Activated naive CD4-positive, alpha-beta T cell treated with Interleukin-2 at 50 U/mL for 16 hours (primary cell): ENCODE data around the gene NEUROG1.
"Not testable (repeated sequence)": the region's sequence is repeated elsewhere in the genome, so short reads cannot be mapped to it uniquely, and the experiment has no call there.

Experiments used
- DNase-seq: peaks from one replicate; pipeline ENCODE4 v3.0.0-alpha.2; 2020

NEUROG1 gene

DNA sequence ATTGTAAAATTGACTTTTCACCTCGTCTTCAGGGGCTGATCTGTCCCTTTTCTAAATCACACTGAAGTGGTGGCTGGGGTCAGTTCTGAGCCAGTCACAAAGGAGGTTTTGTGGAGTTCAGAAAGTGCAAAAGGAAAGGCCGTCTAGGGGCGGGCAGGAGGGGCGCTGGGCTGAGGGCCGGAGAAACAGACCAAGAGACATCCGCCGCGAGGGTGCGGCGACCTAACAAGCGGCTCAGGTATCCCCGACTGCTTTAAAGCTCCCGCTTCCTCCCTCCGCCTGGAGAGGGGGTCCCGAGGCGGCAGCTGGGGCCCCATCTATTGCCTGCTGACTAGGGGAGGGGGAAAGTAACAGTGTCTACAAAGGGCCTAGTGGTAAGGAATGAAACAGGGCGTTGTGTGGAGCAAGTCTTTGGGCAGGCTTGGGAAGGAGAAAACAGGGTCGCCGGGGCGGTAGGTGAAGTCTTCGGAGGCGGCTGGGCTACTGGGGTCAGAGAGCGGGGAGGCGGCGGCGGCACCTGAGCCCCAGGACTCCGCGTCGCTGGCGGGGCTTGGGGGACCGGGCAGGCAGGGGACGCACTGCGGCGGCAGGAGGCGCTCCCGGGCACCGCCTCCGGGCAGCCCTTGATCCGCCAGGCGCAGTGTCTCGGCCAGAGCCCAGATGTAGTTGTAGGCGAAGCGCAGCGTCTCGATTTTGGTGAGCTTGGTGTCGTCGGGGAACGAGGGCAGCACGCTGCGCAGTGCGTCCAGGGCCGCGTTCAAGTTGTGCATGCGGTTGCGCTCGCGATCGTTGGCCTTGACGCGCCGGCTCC, 950 bp downstream of the NEUROG1 start:
- no peak for DNase-seq

DNA sequence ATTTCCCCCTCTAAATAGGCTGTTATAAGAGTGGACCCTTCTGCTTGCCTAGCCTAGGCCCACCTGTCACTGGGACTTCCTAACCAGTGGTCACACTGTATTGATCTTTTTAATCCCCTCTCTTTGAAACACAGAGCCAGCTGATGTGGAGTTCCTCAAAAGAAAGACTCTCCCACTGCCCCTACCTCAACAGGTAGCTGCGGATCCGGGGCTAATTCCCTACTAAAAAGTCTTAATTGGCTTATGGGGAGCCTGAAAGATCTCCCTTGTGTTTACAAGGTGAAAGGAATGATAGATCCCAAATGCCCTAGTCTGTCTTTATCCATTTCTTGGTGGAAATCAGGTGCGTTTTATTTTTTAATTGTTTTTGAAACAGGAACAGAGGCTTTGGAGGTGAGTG, 2.0 kb downstream of the NEUROG1 start:
- DNase-seq: no peak

DNA sequence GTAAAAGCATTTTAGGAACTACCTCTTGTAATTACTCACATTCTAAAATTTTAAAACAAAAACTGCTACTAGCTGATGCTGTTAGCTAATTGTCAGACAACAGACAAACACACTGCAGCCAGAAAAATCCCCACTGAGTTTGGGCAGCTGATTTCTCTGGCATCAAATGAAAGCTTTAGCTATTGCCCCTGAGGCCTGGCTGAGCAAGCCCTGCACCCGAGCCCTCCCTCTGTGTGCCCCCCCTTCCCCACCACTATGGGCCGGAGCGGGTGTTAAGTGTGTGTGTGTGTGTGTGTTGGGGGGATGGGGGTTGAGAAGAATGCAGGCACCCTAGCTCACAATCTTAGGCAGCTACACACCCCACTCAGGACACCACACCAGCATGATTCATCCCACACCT, 2.4 kb downstream of the NEUROG1 start:
- DNase-seq: no peak

DNA sequence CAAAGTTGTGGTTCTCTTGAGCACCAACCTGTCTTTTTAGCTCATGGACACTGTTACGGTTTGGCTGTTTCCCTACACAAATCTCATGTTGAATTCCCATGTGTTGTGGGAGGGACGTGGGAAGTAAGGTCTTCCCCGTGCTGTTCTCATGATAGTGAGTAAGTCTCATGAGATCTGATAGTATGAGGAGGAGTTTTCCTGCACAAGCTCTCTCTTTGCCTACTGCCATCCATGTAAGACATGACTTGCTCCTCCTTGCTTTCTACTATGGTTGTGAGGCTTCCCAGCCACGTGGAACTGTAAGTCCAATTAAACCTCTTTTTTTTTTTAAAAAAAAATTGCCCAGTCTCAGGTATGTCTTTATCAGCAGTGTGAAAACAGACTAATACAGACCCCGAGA, 6.2 kb downstream of the NEUROG1 start:
- DNase-seq: not testable (repeated sequence)

DNA sequence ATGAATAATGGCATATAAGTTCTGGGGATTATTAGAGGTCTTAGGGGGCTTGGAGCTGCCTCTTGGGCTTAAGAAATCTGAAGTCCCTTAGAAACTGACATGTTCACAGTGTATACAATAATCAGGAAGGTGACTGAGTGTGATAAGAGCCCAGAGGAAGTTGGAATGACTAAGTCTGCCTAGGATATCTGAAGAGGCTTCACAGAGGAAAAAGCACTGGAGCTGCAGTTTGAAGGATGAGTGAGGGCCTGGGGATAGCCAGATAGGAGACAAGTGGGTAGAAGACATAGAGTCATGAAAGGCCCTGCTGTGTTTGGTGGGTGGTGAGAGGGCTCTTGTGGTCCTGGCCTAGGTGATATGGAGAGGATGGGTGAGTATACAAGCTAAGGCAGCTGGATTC, 8.8 kb downstream of the NEUROG1 start:
- DNase-seq: no peak

DNA sequence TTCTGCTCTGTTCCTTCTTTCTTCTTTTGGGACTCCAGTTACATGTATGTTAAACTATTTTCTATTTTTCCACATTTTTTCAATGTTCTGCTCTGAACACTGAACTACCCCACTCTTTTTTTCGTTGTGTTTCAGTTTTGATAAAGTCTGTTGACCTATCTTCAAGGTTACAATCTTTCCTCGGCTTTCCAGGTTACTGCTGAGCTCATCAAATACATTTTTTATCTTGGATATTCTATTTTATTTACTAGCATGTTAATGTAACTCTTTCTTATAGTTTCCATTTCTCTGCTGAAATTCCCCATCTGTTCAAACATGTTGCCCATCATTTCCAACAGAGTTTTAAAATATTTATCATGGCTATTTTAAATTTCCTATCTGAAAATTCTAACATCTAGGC, 13.8 kb downstream of the NEUROG1 start:
- no peak for DNase-seq

DNA sequence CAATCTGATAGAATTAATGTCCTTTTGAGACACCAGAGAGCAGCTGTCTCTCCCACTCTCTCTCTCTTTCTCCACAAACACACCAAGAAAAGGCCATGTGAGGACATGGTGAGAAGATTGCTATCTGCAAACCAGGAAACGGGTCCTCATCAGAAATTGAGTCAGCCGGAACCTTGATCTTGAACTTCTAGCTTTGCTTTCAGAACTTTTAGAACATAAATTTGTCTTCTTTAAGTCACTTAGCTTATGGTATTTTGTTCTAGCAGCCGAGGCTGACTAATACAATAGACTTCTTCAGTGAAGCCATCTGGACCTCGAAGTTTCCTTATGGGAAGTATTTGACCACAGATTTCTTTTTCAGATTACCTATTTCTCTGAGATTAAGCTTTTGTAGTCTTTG, 18.1 kb downstream of the NEUROG1 start:
- DNase-seq: no peak

DNA sequence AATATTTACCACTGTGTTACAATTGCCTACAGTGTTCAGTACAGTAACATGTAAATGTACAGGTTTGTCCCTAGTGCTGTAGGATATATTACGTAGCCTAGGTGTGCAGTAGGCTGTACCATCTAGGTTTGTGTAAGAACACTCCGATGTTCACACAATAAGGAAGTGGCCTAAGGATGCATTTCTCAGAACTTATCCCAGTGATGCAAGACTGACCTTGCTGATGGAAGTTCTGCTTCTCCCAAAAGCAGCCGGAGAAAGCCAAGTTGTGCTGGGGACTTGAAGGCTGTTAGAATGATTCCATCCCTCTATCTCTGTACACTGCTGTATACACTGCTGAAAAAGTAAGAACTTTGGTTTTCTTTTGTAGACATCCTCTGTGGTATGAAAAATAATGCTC, 21.6 kb downstream of the NEUROG1 start:
- no peak for DNase-seq

DNA sequence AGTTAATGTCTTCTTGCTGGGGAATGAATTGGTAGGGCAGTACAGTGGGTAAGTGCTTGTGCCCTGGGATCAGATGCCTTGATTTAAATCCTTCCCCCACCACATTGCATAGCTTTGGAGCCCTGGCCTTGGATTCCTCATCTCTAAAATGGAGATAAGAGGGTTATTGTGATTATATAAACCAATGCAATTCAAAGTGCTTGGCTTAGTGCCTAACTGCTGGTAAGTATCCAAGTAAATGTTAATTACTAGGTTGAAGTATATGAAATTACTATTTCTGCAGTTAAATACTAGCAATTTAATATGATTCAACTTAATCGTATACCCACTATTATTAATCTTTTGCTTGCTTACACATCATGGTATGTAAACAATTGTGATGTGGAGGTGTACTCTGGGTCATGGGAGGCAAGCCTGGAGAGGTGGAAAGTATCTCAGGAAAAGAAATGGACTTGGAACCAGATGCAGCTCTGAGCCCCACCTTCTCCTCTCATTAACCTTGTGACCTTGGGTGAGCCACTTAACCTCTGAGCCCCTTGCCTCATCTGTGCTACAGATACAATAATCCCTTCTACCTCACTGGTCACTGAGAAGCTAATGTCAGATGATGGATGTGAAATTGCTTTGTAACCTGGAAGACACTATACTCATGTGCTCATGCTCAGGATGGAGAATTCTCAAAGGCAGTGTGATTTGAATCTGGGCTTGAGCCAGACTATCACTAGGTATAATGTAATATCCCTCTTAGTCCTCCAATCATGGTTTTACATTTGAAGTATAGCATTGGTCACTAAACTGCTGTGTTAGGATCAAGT, 23.8 kb downstream of the NEUROG1 start:
- no peak for DNase-seq

DNA sequence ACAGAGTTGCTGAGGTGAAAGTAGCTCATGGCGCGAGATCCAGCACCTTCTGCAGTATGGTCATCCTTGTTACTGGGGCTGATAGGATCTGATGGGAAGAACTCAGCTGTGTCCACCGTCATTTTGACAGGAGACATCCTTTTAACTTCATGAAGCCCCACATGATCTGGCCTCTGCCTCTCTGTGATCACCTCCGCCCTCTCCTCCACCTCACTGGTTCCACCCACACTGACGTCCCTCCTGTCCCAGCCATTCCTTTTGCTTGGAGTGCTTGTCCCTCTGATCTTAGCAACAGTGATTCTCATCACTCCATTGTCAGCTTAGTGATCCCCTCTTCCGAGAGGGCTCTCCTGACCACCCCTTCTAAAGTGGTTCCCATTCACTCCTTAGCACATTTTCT, 25.8 kb downstream of the NEUROG1 start:
- DNase-seq: no peak

DNA sequence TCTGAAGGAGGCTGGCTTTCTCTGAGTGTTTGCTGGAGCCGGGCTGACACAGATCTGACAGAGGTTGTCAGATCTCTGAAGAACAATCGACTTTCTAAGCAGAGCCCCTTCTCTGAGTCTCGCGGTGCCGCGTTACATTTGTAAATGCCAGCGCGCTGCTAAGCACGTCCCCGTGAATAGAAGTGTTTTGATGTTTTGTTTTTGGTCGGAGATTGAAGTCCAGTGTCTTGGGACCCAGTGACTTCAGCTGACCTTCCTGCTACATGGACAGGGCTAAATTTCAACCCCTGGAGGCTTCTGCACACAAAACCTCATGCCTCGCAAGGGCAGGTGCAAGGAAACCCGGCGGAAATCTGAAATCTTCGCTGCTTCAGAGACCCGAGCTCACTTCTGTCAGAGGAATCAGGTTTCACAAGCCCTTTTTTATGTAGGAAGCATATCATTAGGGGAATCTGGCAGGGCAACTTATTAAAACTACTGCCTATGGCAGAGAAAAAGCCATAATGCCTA, 27.2 kb downstream of the NEUROG1 start:
- DNase-seq: no peak

DNA sequence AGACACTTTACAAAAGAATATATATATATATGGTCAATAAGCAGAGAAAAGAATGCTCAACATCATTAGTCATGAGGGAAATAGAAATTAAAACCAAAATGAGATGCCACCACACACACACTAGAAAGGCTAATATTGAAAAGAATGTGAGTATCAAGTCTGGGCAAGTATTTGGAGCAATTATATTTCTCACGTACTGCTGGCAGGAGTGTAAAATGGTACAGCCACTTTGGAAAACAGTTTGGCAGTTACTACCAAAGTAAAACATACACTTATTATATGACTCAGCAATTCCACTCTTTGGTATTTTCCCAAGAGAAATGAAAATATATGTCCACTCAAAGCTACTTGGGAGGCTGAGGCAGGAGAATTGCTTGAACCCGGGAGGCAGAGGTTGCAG, 29.8 kb downstream of the NEUROG1 start:
- no peak for DNase-seq

DNA sequence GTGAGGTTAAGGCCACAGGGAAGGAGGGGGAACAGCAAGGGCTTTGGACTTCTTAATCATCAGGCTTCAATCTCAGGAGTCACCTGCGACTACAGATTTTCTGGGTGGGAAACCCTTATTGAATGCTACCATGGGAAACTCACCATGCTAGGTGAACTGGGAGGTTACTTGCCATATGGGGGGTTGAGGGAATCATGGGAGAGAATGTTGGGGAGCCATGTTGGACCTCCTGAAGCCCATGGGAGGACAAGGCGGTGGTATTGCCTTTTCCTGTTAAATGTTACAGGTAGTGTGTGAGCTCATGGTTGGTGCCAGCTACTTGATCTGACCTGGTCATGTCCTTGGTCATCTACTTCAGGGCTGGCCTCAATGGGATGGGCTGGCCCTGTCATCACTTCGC, 31.4 kb downstream of the NEUROG1 start:
- no peak for DNase-seq

DNA sequence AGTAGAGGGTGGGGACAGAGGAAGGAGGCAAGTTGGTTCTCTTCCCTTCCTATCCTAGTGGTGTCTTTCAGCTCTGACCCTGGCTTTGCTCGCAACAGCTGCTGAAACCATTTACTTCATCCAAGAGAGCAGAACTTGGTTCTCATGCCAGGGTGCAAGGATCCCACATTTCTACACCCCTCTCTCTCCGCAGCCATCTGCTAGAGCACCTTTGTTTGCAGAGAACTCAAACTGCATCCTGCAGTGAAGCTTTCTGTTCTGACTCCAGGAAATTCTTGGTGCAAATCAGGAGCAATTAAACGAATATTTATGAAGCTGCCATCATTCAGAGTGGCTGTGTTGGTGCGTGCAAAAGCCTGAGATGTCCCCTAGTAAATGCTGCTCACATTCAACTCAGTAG, 31.9 kb downstream of the NEUROG1 start:
- no peak for DNase-seq

DNA sequence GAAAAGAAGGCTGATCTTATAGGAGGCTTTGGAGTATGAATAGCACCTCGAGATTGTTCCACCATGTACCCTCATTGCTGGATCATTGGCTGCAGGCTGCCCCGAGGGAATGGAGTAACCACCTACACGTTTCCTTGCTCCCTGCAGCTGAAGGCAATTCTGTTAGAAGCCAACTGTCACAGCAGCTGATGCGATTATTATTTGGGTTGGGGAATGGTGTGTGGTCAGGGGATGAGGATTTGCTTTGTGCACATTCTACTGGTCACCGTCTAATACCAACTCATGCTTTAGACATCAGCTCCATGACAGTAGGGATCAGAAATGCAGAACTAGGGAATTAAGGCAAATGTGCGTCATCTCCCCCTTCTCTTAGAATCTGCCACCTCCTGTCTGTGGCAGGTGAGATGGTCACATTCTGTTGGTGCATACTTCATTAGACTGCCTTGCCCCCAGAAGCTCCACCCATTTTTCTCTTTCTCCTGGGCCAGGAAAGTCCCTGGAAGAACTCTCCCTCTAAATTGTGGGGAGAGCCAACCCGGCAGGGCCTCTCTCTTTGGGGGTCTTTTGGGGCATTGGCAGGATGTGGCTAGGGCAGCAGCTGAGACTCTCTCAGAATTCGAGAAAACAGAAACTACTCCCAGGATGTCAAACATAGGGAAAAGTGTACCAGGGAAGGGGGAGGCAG, 32.8 kb downstream of the NEUROG1 start:
- no peak for DNase-seq

DNA sequence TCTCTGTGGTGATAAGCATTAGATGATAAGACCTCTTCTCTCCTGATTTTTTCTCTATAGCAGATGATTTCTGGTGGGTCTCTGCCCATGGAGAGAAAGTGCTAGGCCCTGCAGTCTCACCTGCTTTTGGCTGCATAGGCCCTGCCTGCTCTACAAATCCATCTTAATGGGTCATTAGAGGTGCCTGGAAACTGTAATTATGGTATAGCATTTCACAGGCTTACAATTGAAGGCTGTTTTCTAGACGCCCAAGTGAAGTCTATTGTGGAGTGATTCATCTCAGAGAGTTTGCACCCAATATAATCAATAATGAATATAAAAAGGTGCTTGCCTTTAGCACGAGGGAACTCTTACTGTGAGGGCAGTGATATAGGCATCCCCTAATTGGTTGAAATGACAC, 33.8 kb downstream of the NEUROG1 start:
- no peak for DNase-seq

DNA sequence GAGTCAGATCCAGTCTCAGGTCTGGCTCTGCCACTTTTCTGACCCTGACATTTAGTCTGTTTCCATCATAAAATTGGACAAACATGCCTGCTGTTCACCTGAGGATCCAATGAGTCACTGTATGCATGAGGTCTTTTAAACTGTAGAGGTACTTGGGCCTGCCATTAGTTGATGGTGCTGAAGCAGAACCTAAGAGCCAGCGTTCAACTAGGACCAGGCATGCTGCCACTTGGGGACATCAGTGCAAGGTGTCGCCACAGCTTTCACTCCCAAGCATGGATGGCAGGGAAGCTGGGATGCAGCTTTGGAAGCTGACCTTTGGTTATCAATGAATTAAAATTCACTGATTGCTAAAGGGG, 37.1 kb downstream of the NEUROG1 start:
- DNase-seq: no peak

DNA sequence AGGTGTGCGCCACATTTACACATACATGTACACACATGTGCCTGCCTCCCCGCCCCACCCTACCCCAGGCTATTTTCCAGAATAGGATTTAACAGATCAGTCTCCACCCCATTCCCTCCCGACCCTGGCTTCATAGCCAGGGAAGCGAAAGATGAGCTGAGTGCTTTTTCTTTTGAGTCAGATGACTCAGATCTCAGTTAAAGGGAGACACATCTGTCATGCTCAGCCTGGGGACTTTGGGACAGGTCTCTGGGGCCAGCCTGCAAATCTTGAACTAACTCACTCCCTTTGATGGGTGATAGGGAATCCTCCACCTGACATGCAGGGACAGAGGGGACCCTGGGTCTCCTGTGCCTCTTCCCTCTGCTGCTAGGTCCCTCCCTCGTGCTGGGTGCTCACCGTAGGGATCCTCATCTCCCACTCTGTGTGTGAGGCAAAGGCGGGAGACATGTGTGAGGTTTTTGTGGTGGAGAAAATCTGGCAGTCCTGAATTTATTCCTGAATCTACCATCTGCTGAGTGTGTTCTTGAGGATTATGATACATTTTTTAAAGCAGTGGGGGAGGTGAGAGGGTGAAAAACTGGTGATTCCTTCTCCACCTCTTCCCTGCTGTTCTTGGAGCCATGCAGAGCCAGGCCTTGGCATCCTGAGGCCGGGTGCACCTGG, 37.7 kb downstream of the NEUROG1 start:
- DNase-seq: no peak

DNA sequence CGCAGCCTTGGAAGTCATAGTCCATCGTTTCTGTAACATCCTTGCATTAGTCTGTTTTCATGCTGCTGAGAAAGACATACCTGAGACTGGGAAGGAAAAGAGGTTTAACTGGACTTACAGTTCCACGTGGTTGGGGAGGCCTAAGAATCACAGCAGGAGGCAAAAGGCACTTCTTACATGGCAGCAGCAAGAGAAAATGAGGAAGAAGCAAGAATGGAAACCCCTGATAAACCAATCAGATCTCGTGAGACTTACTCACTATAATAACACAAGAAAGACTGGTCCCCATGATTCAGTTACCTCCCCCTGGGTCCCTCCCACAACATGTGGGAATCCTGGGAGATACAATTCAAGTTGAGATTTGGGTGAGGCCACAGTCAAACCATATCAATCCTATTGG, 40.2 kb downstream of the NEUROG1 start:
- not testable (repeated sequence) for DNase-seq

DNA sequence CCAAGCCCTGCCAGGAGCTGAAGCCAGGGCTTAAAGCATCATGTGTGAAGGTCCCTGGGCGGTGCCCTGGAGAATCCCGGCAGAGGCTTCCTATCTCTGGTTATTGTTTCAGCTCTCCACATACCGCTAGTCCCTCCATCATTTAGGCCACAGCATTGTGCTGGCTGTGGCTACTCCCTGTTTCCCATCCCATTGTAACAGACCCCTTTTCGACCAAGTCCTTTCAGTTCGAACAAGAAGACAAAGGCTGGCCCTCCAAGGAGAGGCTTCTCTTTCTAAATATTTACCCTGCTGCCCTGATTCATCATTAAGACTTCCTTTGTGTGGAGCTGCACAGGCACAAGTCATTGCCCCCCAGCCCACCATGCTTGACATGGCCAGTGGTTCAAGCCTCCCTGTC, 41.6 kb downstream of the NEUROG1 start:
- DNase-seq: no peak

DNA sequence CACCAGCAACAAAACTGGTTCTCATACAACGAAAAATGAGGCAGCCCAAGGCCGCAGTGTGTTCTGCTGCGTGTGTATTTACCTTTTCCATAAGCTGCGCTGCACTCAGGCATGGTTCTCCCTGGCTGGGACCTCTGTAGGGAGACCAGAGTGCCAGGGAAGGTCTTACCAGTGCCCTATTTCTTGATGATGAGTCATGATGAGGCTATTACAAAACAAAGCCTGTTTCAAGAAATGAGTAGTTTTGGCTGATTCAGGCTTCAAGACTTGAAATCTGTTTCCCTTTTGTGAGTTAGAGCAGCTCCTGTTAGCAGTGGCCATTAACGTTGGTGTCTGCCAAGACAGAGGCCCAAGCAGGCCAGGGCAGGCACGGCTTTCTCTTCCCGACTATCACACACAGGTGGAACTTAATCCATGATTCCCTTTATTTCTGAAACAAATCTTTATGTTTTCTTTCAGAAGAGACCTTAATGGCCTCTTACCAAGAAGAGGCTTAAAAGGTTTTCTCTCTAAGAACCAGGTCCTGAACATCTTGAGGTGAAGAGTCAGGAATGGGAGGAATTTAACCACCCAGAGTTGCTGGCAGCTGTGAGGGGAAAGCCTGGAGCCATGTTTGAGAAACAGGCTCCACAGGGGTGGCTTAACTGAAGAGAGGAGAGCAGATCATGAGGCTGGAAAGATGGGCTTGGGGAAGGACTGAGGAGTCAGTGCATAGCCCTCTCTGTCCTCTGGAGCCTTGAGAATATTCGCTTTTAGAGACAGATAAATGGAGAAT, 42.2 kb downstream of the NEUROG1 start:
- DNase-seq: no peak

DNA sequence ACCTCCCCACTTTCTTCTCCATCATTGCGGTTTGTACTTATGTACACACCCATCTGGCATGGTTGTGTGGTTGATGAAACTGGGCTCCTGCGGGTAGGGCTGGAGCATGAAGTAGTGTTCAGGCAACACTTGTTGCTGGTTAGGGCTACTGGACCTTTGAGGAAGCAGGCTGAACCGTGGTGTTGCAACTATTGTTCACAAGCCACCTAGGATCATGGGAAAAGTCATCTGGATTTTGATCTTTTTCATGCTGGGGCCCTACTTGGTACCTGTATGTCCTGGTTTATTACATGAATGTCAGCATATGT, 43.5 kb downstream of the NEUROG1 start:
- DNase-seq: no peak
